SK-N-MC (cell line): ENCODE measurements around the gene CBX4.

Experiments used
- EZH2 ChIP-seq: fragments of 200-600 bp; sonication (generic); IDR thresholded peaks from one replicate; pipeline ENCODE4 v1.6.1; 2017; ENCODE audit warnings: antibody characterized with exemption
- POLR2AphosphoS5 ChIP-seq: IDR thresholded peaks from 2 replicates; pipeline ENCODE4 v1.6.1; 2012; ENCODE audit warnings: mild to moderate bottlenecking, low read depth, low read length, borderline replicate concordance

- no peak for TF ChIP-seq EZH2
- TF ChIP-seq POLR2AphosphoS5, result no peak; the same call in 1 of the 2 replicates
Observed at GRCh38 chr17:79793924-79794304, 45.3 kb downstream of the CBX4 start.
